ENCODE results near the gene GMDS. TPM values are rescaled to one million over a fixed set of nuclear protein-coding genes. Genes with fewer than 3 reads are reported as not detected.
A peak's percentile ranks its signal among the peaks of the same experiment; 100 is the strongest.

GMDS gene
- total RNA-seq, 2 experiments from 2014 or later = 13.9 to 16.4 TPM

DNA sequence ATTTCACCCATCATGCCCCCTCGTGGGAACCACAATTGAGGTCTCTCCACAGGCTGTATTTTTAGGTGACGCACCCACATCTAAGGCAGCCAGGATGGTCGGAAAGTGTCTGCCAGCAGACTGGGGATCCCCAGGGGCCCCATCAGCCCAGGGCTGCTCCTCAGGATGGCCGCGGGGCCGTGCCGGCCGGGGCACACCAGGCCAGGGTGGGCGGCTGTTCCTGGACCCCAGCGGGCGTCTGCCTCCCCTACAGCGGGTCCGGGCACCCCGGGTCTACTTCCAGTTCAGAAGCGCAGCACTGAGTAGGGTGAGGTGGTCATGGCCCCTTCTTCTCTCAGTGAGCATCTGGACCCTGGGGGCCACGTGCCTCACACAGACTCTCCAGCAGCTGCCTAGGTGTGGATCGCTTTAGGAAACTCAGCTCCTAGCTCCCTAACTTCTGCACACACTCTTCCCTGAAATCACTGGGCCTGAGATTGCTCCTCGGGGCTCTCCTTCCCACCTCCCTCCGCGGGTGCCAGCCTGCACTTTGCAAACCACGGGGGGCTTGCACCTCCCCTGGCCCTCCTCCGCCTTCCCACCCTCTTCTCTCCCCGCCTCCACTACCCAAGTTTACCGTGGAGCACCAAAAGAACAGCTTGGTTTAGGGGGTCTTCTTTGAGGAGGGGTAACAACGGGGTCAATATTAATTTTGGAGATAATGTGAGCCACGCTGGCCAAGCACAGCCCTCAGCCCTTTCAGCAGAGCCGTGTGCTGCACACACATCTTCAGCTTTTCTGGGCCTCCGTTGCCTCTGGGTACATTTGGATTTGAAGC is 649.9 kb downstream of the GMDS start:
- peaks cover 8% of the 10 kb centered on the region for H3K4me1 Mint-ChIP-seq (ENCODE audit: low read depth)
- H3K4me3 ChIP-seq (ENCODE audit: low read length) = no peak overlapping the region
- no peaks in the 10 kb centered on the region for H3K36me3 Mint-ChIP-seq (ENCODE audit: low read depth)
- H3K36me3 ChIP-seq (ENCODE audit: insufficient read depth, low read length) = no peaks in the 10 kb centered on the region
- H3K4me1 ChIP-seq (ENCODE audit: insufficient read depth, low read length) = peaks cover 8% of the 10 kb centered on the region
- H3K27me3 Mint-ChIP-seq = peaks cover 62% of the 10 kb centered on the region
- peaks cover 26 to 37% of the 10 kb centered on the region in 2 experiments for H3K27me3 ChIP-seq (ENCODE audit: control insufficient read depth in 1 of 2, insufficient read depth in 2 of 2, low read length in 2 of 2)
- no peak for DNase-seq
- ATAC-seq (ENCODE audit: poor library complexity) = no peak
- H3K9me3 Mint-ChIP-seq = no peaks in the 10 kb centered on the region
- TF ChIP-seq, protein P1, sequence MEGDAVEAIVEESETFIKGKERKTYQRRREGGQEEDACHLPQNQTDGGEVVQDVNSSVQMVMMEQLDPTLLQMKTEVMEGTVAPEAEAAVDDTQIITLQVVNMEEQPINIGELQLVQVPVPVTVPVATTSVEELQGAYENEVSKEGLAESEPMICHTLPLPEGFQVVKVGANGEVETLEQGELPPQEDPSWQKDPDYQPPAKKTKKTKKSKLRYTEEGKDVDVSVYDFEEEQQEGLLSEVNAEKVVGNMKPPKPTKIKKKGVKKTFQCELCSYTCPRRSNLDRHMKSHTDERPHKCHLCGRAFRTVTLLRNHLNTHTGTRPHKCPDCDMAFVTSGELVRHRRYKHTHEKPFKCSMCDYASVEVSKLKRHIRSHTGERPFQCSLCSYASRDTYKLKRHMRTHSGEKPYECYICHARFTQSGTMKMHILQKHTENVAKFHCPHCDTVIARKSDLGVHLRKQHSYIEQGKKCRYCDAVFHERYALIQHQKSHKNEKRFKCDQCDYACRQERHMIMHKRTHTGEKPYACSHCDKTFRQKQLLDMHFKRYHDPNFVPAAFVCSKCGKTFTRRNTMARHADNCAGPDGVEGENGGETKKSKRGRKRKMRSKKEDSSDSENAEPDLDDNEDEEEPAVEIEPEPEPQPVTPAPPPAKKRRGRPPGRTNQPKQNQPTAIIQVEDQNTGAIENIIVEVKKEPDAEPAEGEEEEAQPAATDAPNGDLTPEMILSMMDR (IDR thresholded peaks at IDR 0.05) = no peak
- no peak overlapping the region for H3K27ac ChIP-seq (ENCODE audit: low read depth in 1 of 2, low read length in 2 of 2)
- no peak overlapping the region for H3K27ac Mint-ChIP-seq
- H3K9me3 ChIP-seq (ENCODE audit: control insufficient read depth in 1 of 2, insufficient read depth in 1 of 2, low read length in 2 of 2) = no peaks in the 10 kb centered on the region
- H3K4me3 Mint-ChIP-seq = no peak overlapping the region
- ChIA-PET CTCF (interaction anchor here (0.5 to 2.0 kb wide), 9 partner anchors 11 to 1155 kb away, joined by 3 to 28 read pairs (median 3); no protein-coding TSS in a partner anchor), POLR2A (interaction anchor here (1.1 to 1.4 kb wide), 3 partner anchors 71 to 1039 kb away, joined by 4 to 5 read pairs (median 4); no protein-coding TSS in a partner anchor)
- intact Hi-C loops (cut with DNase I, micrococcal nuclease) = loop anchor here (1.0 to 2.0 kb wide), 8 partner anchors 71 to 1155 kb away; partner anchors contain the start of gene MYLK4 (in 1 of the 2)

DNA sequence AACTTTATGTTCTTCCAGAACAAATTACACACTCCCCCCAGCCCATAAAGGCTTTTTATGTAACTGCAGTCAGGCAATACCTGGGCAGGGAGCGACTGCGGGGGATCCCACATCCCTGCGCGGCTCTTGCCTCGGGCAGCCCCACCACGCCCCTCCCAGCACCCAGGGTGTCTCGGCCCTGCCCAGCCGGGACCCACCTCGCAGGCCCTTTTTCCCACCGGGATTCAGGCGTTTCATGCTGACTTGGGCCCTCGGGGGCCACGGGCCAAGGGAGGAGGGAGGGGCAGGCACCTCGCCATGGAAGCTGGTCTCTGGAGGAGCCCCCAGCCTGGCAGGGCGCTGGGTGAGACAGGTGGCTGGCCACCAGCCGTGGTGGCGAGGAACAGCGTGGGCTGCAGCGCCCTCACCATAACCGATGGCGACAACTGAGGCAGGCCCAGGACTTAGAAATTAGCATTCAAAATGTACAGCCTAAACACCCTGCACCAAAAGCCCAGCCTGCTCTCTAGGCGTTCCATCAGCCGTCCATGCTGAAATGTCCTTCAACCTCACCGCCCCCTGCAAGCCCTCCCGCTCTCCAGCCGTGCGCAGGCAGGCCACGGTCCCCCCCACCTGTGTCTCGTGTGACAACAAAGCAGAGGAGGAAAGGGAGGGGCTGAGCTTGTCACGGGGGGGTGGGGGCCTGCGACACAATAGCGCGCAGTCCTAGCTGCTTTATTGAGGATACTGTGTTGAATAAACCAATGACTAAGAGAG is 650.8 kb downstream of the GMDS start:
- intact Hi-C loops (cut with DNase I, micrococcal nuclease) = no loop called here
- H3K27me3 Mint-ChIP-seq = peaks cover 61% of the 10 kb centered on the region
- POLR2A ChIA-PET = interaction anchor here (1.1 kb wide), 1 partner anchor 71 kb away, joined by 4 read pairs; no protein-coding TSS in a partner anchor
- Histone ChIP-seq H3K27me3 (ENCODE audit: control insufficient read depth in 1 of 2, insufficient read depth in 2 of 2, low read length in 2 of 2) (peaks cover 26 to 31% of the 10 kb centered on the region in 2 experiments), H3K4me1 (ENCODE audit: insufficient read depth, low read length) (peaks cover 8% of the 10 kb centered on the region), H3K9me3 (ENCODE audit: control insufficient read depth in 1 of 2, insufficient read depth in 1 of 2, low read length in 2 of 2) (no peaks in the 10 kb centered on the region), H3K36me3 (ENCODE audit: insufficient read depth, low read length) (no peaks in the 10 kb centered on the region), H3K27ac (ENCODE audit: low read depth in 1 of 2, low read length in 2 of 2) (no peak overlapping the region), H3K4me3 (ENCODE audit: low read length) (no peak overlapping the region)
- H3K36me3 Mint-ChIP-seq (ENCODE audit: low read depth) = no peaks in the 10 kb centered on the region
- peaks cover 8% of the 10 kb centered on the region for H3K4me1 Mint-ChIP-seq (ENCODE audit: low read depth)
- TF ChIP-seq, protein P1 (IDR thresholded peaks at IDR 0.05) = no peak
- H3K27ac Mint-ChIP-seq = no peak overlapping the region
- peak overlapping the region; percentile 49 for H3K4me3 Mint-ChIP-seq
- DNase-seq = no peak
- H3K9me3 Mint-ChIP-seq = no peaks in the 10 kb centered on the region
- CTCF ChIA-PET = no interaction called here
- ATAC-seq (ENCODE audit: poor library complexity) = no peak

DNA sequence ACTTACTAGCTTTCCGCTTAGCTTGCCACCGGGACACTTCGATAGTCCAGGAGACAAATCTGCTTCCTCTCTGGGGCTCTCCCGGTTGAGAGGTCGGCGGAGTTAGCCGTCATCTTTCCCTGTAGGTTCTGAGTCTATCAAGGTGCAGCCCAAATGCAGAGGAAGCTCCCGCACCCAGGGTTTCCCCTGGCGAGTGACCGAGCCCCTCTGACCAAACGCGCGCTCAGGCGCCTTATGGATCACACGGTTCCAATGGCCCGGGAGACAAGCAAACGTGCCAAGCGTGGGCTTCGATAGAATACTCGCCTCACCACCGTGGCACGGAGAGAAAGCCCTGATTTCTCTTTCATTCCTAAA is 651.5 kb downstream of the GMDS start:
- TF ChIP-seq, protein P1 (IDR thresholded peaks at IDR 0.05) = no peak
- ATAC-seq (ENCODE audit: poor library complexity) = no peak
- POLR2A ChIA-PET = no interaction called here
- Histone ChIP-seq H3K36me3 (ENCODE audit: insufficient read depth, low read length) (no peaks in the 10 kb centered on the region), H3K4me3 (ENCODE audit: low read length) (no peak overlapping the region), H3K27me3 (ENCODE audit: control insufficient read depth in 1 of 2, insufficient read depth in 2 of 2, low read length in 2 of 2) (peaks cover 22 to 26% of the 10 kb centered on the region in 2 experiments), H3K4me1 (ENCODE audit: insufficient read depth, low read length) (peaks cover 8% of the 10 kb centered on the region), H3K9me3 (ENCODE audit: control insufficient read depth in 1 of 2, insufficient read depth in 1 of 2, low read length in 2 of 2) (no peaks in the 10 kb centered on the region), H3K27ac (ENCODE audit: low read depth in 1 of 2, low read length in 2 of 2) (no peak overlapping the region)
- Mint-ChIP-seq H3K27me3 (peaks cover 58% of the 10 kb centered on the region), H3K4me1 (ENCODE audit: low read depth) (peaks cover 8% of the 10 kb centered on the region), H3K36me3 (ENCODE audit: low read depth) (no peaks in the 10 kb centered on the region), H3K4me3 (no peak overlapping the region), H3K27ac (no peak overlapping the region), H3K9me3 (no peaks in the 10 kb centered on the region)
- DNase-seq = no peak
- intact Hi-C loops (cut with DNase I, micrococcal nuclease) = no loop called here
- CTCF ChIA-PET = no interaction called here

All from CD4-positive, alpha-beta T cell (primary cell).